HCT116 (cell line): ENCODE measurements around the gene SERPINB13. TPM values are rescaled to one million over a fixed set of nuclear protein-coding genes. Genes with fewer than 3 reads are reported as not detected.

Experiments
- ATAC-seq: fragments of 200-7000 bp; cut with Tn5 transposase; 2 replicates; pipeline ENCODE4 v1.9.1; 2020; ENCODE audit warnings: mild to moderate bottlenecking, moderate library complexity
- BruUV-seq: library from RNA; stranded (reverse); fragments of 400-500 nt; replicated peaks from 2 replicates; lab custom pipeline; 2021; lab: Mats Ljungman, UMichigan
- CTCF ChIA-PET: fragments of 300-600 bp; sonication (Branson Sonifier 250); formaldehyde crosslinking; loops from one replicate; lab custom pipeline; 2021; ENCODE audit warnings: antibody characterized with exemption; lab: Charles Lee
- POLR2A ChIA-PET: fragments of 300-600, 350-600 bp; sonication (Branson Sonifier 250); formaldehyde crosslinking; loops from one replicate; lab custom pipeline; 2021; ENCODE audit warnings: antibody characterized with exemption; lab: Charles Lee
- RAD21 ChIA-PET, 2 experiments: fragments of 300-600 bp; sonication (Branson Sonifier 250); formaldehyde crosslinking; loops; one replicate each; lab custom pipeline; 2023; ENCODE audit warnings: low total read pairs in 2 of 2; ENCODE audit not compliant: uncharacterized antibody in 2 of 2, unreplicated experiment in 2 of 2, low non-redundant PET in 1 of 2; lab: Charles Lee
- DNase-seq: peaks from one replicate; pipeline ENCODE4 v3.0.0-alpha.2; 2010; ENCODE audit warnings: low read depth, low spot score
- H2AFZ ChIP-seq: fragments of 200-600 bp; shearing (Covaris generic), sonication (generic); 2 replicates; pipeline ENCODE4 v1.6.1; 2017; ENCODE audit warnings: low read depth, mixed run types, mixed read lengths, antibody characterized with exemption, low read length; ENCODE audit not compliant: poor library complexity, severe bottlenecking
- H3K27ac ChIP-seq: 2 replicates; pipeline ENCODE4 v1.5.1; 2012; ENCODE audit warnings: low read depth, low read length
- H3K27me3 ChIP-seq: fragments of 200-600 bp; sonication (generic); 2 replicates; pipeline ENCODE4 v1.6.1; 2016; ENCODE audit warnings: mixed run types, low read length, mixed read lengths; ENCODE audit not compliant: insufficient read depth
- H3K36me3 ChIP-seq, 2 experiments: fragments of 200-500 bp in 1 of 2; fragments of 200-600 bp in 1 of 2; sonication (Bioruptor generic) in 1 of 2; sonication (generic) in 1 of 2; 2 replicates each; pipeline versions ENCODE4 v1.5.1 to v1.6.1; 2014 to 2016; ENCODE audit warnings: low read length in 2 of 2, inconsistent platforms in 1 of 2, mixed read lengths in 1 of 2, mixed run types in 1 of 2; ENCODE audit not compliant: insufficient read depth in 2 of 2, control insufficient read depth in 1 of 2
- H3K4me1 ChIP-seq, 2 experiments: fragments of 200-600 bp in 1 of 2; sonication (generic) in 1 of 2; 2 replicates each; pipeline versions ENCODE4 v1.5.1 to v1.6.1; 2012 to 2017; ENCODE audit warnings: low read length in 2 of 2, inconsistent platforms in 1 of 2, mild to moderate bottlenecking in 1 of 2, mixed read lengths in 1 of 2, mixed run types in 1 of 2, moderate library complexity in 1 of 2; ENCODE audit not compliant: insufficient read depth in 2 of 2, control insufficient read depth in 1 of 2
- H3K4me2 ChIP-seq: fragments of 200-600 bp; sonication (generic); 2 replicates; pipeline ENCODE4 v1.6.1; 2017; ENCODE audit warnings: mixed run types, low read length, mixed read lengths
- H3K4me3 ChIP-seq, 2 experiments: fragments of 200-600 bp in 1 of 2; sonication (generic) in 1 of 2; replicated peaks in 1 of 2; 2 replicates each; pipeline ENCODE4 v1.5.1; 2011 to 2016; ENCODE audit warnings: low read length in 2 of 2, control low read depth in 1 of 2, low read depth in 1 of 2, mild to moderate bottlenecking in 1 of 2, mixed read lengths in 1 of 2, mixed run types in 1 of 2
- H3K79me2 ChIP-seq: fragments of 200-600 bp; sonication (generic); 2 replicates; pipeline ENCODE4 v1.6.1; 2017; ENCODE audit warnings: mild to moderate bottlenecking, mixed run types, low read length, moderate library complexity, mixed read lengths; ENCODE audit not compliant: insufficient read depth
- H3K9ac ChIP-seq: fragments of 200-600 bp; sonication (generic); 2 replicates; pipeline ENCODE4 v1.6.1; 2016; ENCODE audit warnings: low read length, mixed read lengths
- H3K9me2 ChIP-seq: fragments of 200-600 bp; sonication (generic), shearing (Covaris generic); 2 replicates; pipeline ENCODE4 v1.6.1; 2017; ENCODE audit warnings: mixed run types, mild to moderate bottlenecking, moderate library complexity; ENCODE audit not compliant: insufficient read depth
- H3K9me3 ChIP-seq, 2 experiments: fragments of 200-500 bp in 1 of 2; fragments of 200-600 bp in 1 of 2; sonication (Bioruptor generic) in 1 of 2; sonication (generic) in 1 of 2; 2 replicates each; pipeline ENCODE4 v1.6.1; 2014 to 2017; ENCODE audit warnings: low read length in 2 of 2, mixed read lengths in 2 of 2, inconsistent platforms in 1 of 2, low read depth in 1 of 2, mild to moderate bottlenecking in 1 of 2, mixed run types in 1 of 2, moderate library complexity in 1 of 2; ENCODE audit not compliant: control insufficient read depth in 1 of 2, insufficient read depth in 1 of 2
- H4K20me1 ChIP-seq: fragments of 200-600 bp; sonication (generic), shearing (Covaris generic); 2 replicates; pipeline ENCODE4 v1.6.1; 2017; ENCODE audit warnings: mixed run types, mild to moderate bottlenecking, moderate library complexity; ENCODE audit not compliant: insufficient read depth
- EGR1 ChIP-seq: IDR thresholded peaks from 2 replicates; pipeline ENCODE4 v1.6.1; 2012; ENCODE audit warnings: low read depth
- JUND ChIP-seq: IDR thresholded peaks from 2 replicates; pipeline ENCODE4 v1.6.1; 2012
- MAX ChIP-seq: IDR thresholded peaks from 2 replicates; pipeline ENCODE4 v1.6.1; 2012
- RAD21 ChIP-seq: IDR thresholded peaks from 2 replicates; pipeline ENCODE4 v1.6.1; 2012; ENCODE audit warnings: low read depth, mild to moderate bottlenecking
- SP1 ChIP-seq: IDR thresholded peaks from 2 replicates; pipeline ENCODE4 v1.6.1; 2012; ENCODE audit warnings: low read depth
- ZNF274 ChIP-seq: fragments of 200-500 bp; sonication (Bioruptor generic); IDR thresholded peaks from 2 replicates; pipeline ENCODE4 v1.6.1; 2014; ENCODE audit warnings: mild to moderate bottlenecking, low read depth, low read length, inconsistent platforms
- intact Hi-C: fragments of 100-400 bp; cut with micrococcal nuclease; formaldehyde crosslinking; loops from 2 replicates; pipeline ENCODE4 v1.10.0; 2022
- total RNA-seq: library from RNA; stranded (reverse); gene quantifications from one replicate; pipeline ENCODE4 v1.2.1, GENCODE V29; 2021; ENCODE audit not compliant: unreplicated experiment
- TF ChIP-seq, protein P1 (sequence below): IDR thresholded peaks from 2 replicates; pipeline ENCODE4 v1.6.1; 2011; ENCODE audit warnings: mild to moderate bottlenecking, low read length, moderate library complexity; ENCODE audit not compliant: insufficient replicate concordance; ENCODE audit errors: extremely low read depth

SERPINB13 gene
- total RNA-seq, 1 experiment from 2014 or later, result 0.07 TPM

DNA sequence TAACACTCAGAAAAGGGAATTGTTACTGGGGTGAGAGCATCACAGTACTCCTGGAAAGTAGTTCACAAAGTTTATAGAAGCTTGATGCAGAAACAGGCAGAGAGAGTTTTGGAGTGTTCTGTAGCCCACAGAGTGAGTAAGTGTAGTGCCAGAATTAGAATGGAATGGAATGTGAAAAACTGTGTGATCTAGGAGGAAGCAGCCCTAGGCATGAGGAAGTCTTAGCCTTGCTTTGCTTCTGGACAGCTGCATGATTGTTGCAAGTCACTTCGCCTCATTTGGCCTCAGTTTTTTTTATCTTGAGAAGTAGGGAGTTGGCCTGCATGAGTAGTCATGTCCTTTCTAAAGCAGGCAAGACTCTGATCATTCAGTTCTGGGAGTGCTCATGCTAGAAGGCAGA, 34.1 kb upstream of the SERPINB13 start:
- H3K4me3 ChIP-seq, result no peak overlapping the region
- ChIA-PET CTCF (interaction anchor here (1.0 to 1.4 kb wide), 2 partner anchors 35 to 290 kb away, joined by 3 to 4 read pairs; no protein-coding TSS in a partner anchor), POLR2A (no interaction called here), RAD21 (no interaction called here)
- ATAC-seq (peak; percentile 25; the same call in 1 of the 2 replicates), DNase-seq (peak; percentile 15)
- intact Hi-C loops, result no loop called here
- H3K4me2 ChIP-seq, result no peak overlapping the region
- H3K9me3 ChIP-seq, result no peaks in the 10 kb centered on the region
- no peaks in the 10 kb centered on the region for H4K20me1 ChIP-seq
- H3K27ac ChIP-seq, result no peak overlapping the region
- no TSS peak for BruUV-seq
- peaks cover 0 to 9% of the 10 kb centered on the region in 2 experiments; a peak in 1 of 4 replicates for H3K4me1 ChIP-seq
- no peak overlapping the region for H3K9ac ChIP-seq
- peak; percentile 10; the same call in 1 of the 2 replicates for TF ChIP-seq SP1
- TF ChIP-seq ZNF274, result no peak
- H3K27me3 ChIP-seq, result no peaks in the 10 kb centered on the region
- H3K9me2 ChIP-seq, result no peaks in the 10 kb centered on the region
- H3K36me3 ChIP-seq, result no peaks in the 10 kb centered on the region
- H2AFZ ChIP-seq, result no peak overlapping the region
- no peaks in the 10 kb centered on the region for H3K79me2 ChIP-seq

DNA sequence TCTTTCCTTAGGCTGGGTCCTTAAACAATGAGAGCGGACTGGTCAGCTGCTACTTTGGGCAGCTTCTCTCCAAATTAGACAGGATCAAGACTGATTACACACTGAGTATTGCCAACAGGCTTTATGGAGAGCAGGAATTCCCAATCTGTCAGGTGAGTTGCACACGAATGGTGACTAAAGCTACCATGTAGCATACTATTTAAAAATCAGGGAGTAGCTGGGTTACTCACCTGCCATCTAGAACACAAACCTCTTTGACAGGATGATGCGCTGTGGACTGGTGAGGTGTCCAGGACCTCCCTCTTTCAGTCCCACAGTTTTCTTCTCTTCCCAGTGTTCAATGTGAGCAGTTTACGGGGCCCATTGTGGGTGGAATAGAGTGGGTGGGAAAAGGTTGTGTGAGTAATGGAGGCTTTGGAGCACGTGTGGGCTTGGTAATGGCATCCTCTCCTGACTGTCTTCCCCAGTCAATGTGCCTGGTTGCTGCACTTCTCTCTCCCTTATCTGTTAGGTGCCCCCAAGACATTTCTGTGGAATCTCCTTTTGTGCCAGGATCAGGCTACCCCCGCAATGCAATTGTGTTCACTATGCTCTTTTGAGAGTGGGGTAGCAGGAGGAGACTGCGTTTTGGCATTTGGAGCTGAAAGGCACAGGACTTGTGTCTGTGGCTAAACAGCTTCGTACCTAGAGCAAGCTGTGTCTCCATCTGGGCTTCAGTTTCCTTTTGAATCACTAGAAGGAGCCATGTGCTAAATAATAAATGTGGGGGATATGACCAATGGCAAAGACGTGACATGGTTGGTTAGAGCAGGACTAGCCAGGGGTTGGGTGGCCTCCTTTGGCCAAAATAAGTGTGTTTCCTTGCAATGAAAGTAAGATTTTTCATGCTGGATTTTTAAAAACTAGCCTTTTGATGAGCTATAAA, 27.3 kb upstream of the SERPINB13 start:
- H3K27me3 ChIP-seq, result no peaks in the 10 kb centered on the region
- no peak for ATAC-seq
- H3K4me2 ChIP-seq, result no peak overlapping the region
- no peak overlapping the region for H2AFZ ChIP-seq
- ChIA-PET CTCF (interaction anchor here (1.0 kb wide), 2 partner anchors 9 to 42 kb away, joined by 3 read pairs; no protein-coding TSS in a partner anchor), POLR2A (no interaction called here), RAD21 (no interaction called here)
- no peaks in the 10 kb centered on the region for H3K4me1 ChIP-seq
- no peaks in the 10 kb centered on the region for H4K20me1 ChIP-seq
- no peak overlapping the region for H3K4me3 ChIP-seq
- H3K9me3 ChIP-seq, result no peaks in the 10 kb centered on the region
- H3K36me3 ChIP-seq, result no peaks in the 10 kb centered on the region
- H3K9me2 ChIP-seq, result no peaks in the 10 kb centered on the region
- intact Hi-C loops, result no loop called here
- H3K27ac ChIP-seq, result no peak overlapping the region
- TF ChIP-seq, protein P1, sequence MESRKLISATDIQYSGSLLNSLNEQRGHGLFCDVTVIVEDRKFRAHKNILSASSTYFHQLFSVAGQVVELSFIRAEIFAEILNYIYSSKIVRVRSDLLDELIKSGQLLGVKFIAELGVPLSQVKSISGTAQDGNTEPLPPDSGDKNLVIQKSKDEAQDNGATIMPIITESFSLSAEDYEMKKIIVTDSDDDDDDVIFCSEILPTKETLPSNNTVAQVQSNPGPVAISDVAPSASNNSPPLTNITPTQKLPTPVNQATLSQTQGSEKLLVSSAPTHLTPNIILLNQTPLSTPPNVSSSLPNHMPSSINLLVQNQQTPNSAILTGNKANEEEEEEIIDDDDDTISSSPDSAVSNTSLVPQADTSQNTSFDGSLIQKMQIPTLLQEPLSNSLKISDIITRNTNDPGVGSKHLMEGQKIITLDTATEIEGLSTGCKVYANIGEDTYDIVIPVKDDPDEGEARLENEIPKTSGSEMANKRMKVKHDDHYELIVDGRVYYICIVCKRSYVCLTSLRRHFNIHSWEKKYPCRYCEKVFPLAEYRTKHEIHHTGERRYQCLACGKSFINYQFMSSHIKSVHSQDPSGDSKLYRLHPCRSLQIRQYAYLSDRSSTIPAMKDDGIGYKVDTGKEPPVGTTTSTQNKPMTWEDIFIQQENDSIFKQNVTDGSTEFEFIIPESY, result no peak
- TF ChIP-seq RAD21 (peak; percentile 5; the same call in 1 of the 2 replicates), JUND (no peak), EGR1 (no peak), MAX (no peak), ZNF274 (no peak)
- no TSS peak for BruUV-seq
- H3K79me2 ChIP-seq, result no peaks in the 10 kb centered on the region
- no peak overlapping the region for H3K9ac ChIP-seq
- DNase-seq, result no peak
